Stimulated activated CD8-positive, alpha-beta memory T cell treated with anti-CD3 and anti-CD28 coated beads, Interleukin-12 subunit alpha, Interleukin-12 subunit beta, amount 100 ng/mL, for 24 hours (primary cell): Measurements from ENCODE around the gene CEP164.

ENCODE experiments used
- DNase-seq: peaks from one replicate; pipeline ENCODE4 v3.0.0-alpha.2; 2020; ENCODE audit errors: extremely low read depth

Gene CEP164

DNA sequence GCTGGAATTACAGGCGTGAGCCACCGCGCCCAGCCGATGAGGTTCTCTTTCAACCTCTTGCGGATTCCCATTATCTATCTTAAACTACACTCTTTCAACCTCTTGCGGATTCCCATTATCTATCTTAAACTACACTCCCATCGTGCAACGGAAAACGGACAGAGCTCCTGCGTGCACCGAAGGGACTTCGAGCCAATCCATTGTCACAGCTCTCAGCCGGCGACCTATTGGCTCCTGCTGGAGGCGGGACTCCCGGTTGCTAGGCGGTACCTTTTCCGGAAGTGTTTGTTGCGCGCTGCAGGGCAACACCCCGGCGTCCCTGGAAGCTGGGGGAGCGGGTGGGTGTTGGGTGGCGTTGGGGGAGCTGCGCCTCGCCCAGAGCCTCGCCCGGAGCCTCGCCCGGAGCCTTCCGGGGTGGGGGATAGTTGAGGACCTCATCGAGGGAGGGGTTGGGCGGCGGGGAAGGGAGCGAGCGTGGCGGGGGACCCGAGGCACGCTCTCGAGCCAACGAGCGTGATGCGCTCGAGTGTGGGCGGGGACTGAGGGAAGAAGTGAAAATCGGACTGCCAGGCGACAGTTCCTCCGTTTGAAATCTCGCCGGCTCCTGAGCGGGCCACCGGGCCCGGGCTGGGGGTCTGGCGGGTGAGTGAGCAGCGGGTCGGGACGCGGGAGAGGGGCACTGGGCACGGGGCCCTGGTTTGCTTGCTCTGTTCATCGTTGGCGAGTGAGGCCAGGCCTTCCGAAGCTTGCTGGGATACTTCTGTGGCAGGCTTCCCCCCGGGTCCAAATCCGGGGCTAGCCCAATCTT is at the start of gene CEP164:
Gene CEP164, plus strand, starts transcription at position 288 of the 808 bp plus-strand sequence. CDS start 10,733 bp downstream, outside the sequence.
- peak; percentile 84 for DNase-seq

DNA sequence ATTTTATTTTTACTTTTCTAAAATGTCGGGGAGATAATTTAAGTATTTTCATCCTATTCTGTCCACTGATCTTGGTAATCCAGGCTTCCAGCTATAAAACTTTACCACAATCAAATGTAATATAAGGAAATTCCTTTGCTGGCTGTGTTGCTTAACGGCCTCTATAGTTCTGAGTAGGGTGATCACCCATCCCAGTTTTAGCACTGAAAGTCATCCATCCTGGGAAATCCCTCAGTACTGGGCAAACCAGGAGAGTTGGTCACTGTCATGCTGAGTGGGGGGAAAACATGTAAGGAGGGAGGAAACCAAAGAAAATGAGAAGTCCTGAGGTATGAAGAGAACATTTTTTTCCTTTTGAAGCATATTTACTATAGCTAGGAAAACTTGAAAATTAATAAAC is 49.3 kb upstream of the CEP164 start:
- no peak for DNase-seq

DNA sequence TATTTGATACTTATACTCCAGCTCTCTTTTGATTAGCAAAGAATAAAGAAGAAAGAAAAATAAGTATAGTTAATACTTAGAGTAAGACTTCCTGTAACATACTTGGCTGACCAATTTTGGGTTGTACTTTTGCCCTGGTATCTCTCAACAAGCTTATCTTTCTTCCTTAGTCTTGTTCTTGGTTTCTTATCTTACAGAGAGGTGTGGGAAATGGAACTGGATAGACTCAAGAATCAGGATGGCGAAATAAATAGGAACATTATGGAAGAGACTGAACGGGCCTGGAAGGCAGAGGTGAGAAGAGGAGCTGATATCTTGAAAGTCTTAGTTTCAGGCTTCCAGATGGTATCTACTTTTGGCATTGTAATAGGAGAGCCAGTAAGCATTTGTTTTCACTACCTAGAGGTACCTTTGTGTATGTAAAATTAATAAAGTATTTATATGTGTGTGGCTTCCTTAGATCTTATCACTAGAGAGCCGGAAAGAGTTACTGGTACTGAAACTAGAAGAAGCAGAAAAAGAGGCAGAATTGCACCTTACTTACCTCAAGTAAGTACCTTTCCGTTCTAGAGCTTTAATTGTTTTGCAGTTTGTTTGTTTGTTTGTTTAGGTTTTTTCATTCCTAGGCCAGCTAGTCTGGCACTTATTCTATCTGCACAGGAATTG is 47.8 kb upstream of the CEP164 start:
- DNase-seq = no peak

DNA sequence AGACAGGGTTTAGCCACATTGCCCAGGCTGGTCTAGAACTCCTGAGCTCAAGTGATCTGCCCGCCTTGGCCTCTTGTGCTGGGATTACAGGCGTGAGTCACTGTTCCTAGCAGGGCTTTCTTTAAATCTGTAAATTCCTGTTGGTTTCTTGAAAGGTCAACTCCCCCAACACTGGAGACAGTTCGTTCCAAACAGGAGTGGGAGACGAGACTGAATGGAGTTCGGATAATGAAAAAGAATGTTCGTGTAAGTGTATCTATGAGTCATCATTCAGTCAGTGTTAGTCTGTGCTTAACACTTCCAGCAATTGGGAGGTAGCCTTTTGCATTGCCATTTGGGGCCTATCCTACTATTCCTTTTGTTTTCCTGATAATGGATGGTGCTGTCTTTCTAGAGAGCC is 46.5 kb upstream of the CEP164 start:
- no peak for DNase-seq

DNA sequence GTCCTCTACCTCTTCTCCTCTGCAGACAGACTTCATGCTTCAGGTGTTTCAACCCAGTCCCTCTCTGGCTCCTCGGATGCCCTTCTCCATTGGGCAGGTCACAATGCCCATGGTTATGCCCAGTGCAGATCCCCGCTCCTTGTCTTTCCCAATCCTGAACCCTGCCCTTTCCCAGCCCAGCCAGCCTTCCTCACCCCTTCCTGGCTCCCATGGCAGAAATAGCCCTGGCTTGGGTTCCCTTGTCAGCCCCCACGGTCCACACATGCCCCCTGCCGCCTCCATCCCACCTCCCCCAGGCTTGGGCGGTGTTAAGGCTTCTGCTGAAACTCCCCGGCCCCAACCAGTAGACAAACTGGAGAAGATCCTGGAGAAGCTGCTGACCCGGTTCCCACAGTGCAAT is 45.8 kb upstream of the CEP164 start:
- DNase-seq = no peak

DNA sequence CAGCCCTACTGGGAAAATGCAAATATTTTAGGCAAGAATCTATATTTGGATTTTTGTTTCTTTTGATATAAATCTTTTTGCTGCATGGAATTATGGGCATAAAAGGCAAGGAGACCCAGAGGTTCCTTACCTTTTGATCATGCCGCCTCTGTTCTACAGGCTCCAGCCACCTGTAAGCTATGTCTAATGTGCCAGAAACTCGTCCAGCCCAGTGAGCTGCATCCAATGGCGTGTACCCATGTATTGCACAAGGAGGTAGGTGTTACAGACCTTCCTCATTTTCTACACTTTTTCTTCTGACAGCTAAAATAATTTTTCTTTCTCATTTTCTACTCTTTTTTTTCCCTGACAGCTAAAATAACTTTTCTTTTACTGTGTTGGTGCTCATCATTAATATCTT is 44.7 kb upstream of the CEP164 start:
- no peak for DNase-seq

DNA sequence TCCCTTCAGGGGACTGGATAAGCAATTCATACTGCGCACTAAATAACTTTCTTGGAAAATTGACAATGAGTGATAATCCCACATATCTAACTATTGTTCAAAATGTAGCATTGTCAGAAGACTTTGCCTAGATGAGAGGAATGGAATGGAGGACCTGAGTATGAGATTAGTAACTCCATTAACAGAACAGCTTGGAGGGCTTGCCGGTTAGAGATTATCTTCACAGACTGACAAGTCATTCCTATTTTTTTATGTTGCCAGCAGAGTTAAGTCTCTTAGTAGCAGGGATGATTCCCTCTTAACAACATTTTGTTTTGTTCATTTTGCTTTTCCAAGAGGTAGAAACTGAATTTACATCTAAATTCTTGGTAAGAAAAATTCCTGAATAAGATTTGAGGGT is 43.6 kb upstream of the CEP164 start:
- no peak for DNase-seq

DNA sequence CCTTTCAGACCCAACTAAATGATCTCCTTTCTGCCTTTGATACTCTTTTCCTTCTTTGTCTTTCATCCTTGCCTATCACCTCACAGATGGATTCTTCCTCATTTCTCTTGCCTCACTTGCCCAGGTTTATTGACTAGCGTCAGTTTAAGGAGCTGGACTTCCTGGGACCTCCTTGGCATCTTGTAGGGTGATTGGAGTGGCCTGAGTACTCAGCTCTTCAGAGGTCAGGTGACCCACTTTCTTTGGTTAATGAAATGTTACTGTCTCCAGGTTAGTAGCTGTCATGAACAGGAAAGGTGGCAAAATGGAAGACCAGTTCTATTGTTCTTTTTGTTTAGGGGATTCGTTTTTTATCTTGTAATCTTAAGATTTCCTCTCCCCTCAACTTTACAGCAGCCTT is 41.1 kb upstream of the CEP164 start:
- DNase-seq = no peak

DNA sequence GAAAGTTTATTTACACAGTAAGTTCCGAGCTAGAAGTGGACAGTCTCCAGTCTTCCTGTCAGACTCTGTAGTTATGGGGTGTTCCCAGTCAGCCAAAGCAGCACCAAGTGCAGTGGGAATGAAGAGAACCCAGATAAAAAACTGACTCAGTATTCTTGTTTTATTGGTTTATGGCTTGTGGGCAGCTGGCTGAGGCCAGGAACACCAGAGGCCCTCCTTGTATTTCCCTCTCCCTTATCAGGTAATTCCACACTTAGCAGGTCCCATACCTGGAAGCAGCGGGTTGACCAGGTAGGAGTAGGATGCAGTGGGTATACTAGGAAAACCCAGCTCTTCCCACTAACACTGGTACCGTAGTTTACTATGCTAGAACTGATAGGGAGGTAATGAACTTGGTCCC is 40.0 kb upstream of the CEP164 start:
- DNase-seq = no peak

DNA sequence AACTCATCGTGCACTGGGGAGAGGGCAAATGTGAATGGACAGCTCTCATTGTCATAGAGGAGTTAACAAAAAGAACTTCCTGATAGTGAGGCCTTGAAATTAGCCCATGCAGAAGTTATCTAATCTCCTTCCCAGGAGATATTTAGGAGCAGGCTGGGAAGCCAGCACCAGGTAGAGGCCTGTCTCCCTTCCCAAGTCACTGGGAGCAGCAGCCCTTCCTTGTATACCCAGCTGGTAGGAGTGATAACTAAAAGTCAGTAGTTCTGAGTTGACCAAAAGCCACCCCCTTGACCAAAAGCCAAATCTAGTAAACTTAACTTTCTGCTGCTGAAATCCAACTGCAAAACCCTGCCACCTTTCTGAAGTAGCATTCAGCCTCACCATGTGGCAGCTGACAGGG is 37.9 kb upstream of the CEP164 start:
- no peak for DNase-seq

DNA sequence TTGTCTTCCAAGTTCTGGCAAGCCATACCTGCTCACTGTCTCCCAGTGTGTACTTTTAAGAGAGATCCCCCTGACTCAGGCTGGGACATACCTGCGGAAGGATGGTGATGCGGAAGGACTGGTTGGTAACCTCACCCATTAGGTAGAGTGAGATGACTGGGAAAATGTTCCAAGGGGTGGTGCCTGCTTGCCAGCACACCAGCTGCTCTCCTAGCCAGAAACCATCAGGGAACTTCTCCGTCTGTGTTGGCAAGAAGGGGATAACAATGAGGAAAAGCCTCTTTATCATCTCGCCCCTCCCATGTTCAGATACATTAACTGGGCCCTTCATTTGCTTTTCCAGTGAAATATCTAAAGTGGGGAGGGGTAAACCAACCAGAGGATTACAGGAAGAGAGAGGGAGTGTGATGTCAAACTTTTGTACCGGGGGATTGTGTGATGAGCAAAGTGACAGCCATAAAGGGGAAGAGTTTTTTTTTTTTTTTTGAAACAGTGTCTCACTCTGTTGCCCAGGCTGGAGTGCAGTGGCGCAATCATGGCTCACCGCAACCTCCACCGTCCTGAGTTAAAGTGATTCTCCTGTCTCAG is 36.8 kb upstream of the CEP164 start, which contains the start of gene BACE1-AS:
Gene BACE1-AS, plus strand, starts transcription at position 538 of the 588 bp plus-strand sequence.
- DNase-seq = no peak

DNA sequence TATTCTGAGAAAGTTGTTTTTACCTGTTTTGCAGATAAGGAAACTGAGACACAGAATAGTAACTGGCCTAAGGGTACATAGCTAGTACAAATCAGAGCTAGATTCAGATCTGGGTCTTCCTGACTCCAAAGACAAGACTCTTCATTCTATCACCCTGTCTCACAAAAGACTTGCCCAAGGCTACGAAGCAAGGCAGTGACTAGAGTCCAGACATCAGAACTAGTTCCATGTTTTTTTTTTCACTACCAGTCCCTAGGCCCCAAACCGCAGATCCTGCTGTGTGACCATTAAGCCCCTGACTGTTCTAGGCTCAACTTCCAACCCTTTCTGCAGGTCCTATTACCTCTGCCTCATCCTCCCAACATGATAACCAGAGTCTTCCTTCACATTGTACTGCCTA is 35.0 kb upstream of the CEP164 start:
- DNase-seq = no peak

DNA sequence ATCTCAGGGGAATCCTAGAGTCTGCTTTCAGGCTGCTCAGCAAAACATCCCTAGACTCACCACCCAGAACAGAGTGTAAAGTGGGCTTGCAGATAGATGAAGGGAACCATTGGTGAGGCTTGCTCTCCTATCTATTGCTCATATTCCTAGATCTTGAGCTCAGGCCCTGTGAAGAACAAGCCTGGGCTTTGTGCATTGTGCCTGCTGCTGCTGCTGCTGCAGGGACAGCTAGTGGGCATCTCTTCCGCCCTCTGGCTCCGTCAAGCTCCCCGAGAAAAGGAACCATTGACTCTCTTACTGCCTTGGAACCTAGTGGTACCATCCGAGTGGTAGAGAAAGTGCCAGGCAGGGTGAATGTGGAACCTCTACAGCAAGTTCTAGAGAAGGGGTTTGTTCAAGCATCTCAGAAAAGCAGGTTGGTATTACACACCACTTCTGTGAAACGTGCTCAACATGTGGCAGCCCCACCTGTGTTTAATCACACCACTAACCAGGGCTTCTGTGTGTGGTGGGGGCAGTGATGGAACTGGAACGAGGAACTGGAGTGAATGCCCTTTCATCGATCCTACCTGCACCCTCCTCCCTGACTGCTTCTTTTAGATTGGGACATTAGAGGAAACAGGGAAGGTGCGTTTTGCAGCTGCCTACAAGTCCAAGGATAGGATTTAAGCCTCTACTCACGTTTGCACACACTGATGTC is 32.1 kb upstream of the CEP164 start:
- DNase-seq = no peak

DNA sequence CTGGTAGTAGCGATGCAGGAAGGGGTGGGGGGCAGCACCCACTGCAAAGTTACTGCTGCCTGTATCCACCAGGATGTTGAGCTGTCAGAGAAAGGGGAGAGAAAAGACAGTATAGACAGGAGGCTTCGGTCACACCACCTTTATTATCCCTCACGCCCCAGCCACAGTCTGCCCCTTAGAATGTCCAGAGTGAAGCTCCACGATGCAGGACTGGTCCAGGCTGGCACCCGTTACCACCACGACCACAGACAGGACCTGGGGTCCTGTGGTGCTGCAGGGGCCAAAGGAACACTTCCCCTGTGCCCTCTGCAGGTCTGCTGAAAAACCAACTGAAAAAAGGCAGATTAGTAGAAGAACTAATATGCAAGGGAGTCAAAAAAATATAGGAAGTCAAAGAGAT is 30.8 kb upstream of the CEP164 start:
- no peak for DNase-seq

DNA sequence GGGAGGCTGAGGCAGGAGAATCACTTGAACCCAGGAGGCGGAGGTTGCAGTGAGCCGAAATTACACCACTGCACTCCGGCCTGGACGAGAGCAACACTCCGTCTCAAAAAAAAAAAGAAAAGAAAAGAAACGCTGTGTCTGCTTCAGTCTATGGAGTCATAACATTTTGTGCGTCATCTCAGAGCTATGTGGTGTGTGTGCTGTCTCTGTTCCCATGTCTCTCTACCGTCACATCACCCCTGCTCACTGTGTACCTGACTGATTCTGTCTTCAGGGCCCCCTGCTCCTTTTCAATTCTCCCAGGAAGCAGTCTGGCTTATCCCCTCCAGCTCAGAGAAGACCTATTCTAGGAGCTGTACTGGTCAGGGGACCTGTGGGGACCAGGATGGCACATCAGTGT is 29.5 kb upstream of the CEP164 start:
- no peak for DNase-seq

DNA sequence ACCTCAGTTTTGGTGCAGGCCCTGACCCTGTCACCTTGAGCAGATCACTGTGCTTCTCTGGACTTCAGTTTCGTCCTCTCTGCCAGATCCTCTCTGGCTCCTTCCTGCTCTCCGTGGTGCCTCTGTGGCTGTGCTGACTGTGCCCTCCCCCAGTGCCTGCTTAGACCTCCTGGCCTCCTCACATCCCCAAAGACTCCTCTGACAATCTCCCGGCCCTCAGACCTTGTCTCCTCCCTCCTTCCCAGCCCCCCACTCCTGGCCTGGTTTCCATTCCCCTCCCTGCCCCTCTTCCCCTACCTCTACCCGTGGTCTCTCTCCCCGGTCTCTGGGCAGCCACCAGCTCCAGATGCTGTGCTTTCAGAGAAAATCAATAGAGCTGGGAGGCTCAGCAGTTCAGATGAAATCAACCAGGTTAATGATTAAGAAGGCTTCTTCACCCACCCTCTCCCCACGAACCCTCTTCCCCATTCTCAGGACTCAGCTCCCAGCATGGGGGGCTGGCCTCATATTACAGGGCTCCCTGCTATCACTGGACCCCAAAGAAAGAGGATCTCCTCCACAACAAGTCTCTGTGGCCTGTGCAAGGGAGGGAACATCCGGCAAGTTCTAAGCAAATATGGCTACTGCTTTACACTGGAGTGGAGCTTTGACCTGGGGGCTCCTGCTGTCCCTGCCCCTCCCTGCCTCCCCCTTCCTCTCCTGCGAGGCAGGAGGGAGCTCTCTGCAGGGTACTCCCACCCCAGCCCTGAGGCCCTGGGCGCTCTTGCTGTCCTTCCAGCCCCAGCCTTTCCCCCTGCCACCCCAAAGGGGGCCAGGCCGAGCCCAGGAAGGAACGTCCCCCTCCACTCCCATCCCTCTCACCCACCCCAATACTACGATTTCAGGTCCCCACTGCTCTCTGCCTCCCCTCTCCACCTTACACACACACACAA is 28.0 kb upstream of the CEP164 start:
- no peak for DNase-seq

DNA sequence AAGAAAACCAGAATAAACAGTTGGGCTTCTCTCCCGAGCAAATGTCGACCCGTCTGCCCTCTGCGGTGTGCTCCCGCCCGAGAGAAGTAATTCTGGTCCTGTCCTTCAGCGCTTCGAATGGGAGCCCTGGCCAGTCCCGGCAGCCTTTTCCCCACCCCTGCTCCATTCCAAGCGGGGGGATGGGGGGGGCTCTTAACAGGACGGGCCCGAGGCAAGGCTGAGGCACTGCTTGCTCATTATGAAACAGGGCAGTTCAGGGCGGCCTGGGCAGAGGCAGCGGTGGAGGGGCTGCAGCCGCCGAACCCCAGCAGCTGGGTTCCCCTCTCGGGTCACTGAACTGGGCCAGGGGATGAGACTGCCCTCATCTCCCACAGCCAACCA is 27.4 kb upstream of the CEP164 start:
- DNase-seq = no peak

DNA sequence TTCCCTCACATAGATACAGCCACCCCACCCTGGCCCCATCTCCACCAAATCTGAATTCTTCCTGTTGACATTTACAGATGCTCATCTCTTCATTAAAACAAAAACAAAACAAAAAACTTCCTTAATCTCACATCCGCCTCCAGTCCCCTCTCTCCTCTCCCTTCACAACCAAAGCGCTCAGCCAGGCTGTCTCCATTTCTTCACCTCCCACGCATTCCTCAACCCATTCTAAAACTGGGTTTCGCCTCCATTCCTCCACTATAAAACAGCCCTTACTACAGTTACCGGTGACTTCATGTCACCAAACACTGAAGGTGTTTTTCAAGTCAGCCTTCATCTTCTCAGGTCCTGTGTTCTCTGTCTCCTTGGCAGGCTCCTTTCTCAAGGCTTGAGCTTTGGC is 26.9 kb upstream of the CEP164 start:
- no peak for DNase-seq

DNA sequence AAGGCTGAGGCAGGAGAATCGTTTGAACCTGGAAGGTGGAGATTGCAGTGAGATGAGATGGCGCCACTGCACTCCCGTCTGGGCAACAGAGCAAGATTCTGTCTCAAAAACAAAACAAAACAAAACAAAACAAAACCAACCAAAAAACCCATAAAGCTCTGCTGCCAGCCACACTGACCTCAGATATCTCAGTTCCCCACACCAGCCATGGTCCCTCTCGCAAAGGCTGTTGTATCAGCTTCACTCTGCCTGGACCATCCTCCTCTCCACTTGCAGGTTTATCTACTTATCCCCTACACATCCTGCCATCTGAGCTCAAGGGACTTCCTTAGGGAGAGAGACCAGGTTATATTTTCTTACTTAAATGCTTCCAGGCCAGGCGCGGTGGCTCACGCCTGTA is 25.4 kb upstream of the CEP164 start:
- DNase-seq = no peak

DNA sequence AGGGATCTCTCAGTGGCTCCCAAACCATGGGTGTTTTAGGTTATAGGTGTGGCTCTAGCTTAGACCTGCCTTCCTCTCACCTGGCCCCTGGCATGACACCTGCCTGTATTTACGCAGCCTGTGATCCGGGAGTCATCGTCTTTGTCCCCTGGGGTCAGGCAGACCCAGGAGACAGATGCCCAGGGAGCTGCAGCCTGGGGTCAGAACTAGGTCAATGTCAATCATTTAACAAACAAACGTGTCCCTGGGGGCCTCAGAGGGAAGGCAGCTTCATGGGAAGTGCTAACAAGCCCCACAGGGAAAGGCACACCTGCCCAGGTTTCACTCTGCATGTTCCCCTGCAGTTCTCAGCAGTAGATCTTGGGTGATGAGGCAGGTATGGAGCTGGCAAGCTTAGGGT is 24.6 kb upstream of the CEP164 start:
- no peak for DNase-seq

DNA sequence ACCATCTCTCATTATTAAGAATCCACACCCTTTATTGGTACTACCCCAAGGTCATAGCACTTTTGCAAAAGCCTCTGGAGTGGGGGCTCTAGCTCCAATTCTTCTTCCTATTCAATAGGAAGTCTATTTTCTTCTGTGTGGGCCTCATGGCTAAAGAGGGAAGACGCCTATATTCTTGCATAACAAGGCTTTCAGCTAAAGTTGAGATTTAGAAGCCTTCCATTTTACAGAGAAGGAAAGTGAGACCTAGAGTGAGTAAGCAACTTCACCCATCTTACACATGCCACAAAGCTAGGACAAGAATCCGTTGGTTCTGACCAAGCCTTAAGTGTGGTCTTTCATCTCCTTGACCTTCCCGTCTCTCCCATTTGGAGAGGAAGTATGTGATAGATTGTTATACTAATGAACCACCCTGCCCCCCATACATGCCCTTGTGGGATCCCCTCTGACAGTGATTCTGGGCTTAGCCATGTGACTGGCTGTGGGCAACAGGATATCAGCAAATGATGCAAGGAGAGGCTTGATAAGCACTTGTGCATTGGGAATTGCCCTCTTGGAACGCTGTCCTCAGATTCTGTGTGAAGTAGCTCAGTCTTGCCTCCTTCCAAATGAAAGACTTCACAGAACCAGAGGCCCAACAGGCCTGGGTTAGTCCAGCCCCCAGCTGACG is 23.9 kb upstream of the CEP164 start:
- no peak for DNase-seq
